Prostate gland (tissue), 2 donors: Measurements from ENCODE around the gene HLA-DRA.

ENCODE experiments used
- CTCF ChIP-seq, 4 experiments: fragments of 200-600 bp in 2 of 4; fragments of 450-650 bp in 2 of 4; sonication (generic) in 2 of 4; IDR thresholded peaks; 1 replicate in 3 of 4; 2 replicates in 1 of 4; pipeline ENCODE4 v1.5.1; 2016 to 2019; ENCODE audit warnings: antibody characterized with exemption in 4 of 4, mild to moderate bottlenecking in 2 of 4, moderate library complexity in 2 of 4
- POLR2A ChIP-seq: fragments of 450-650 bp; IDR thresholded peaks from one replicate; pipeline ENCODE4 v1.6.1; 2016; ENCODE audit warnings: antibody characterized with exemption, mild to moderate bottlenecking
- POLR2AphosphoS5 ChIP-seq: sonication (generic); formaldehyde crosslinking; IDR thresholded peaks from one replicate; pipeline ENCODE4 v1.6.1; 2017; ENCODE audit warnings: antibody characterized with exemption

DNA sequence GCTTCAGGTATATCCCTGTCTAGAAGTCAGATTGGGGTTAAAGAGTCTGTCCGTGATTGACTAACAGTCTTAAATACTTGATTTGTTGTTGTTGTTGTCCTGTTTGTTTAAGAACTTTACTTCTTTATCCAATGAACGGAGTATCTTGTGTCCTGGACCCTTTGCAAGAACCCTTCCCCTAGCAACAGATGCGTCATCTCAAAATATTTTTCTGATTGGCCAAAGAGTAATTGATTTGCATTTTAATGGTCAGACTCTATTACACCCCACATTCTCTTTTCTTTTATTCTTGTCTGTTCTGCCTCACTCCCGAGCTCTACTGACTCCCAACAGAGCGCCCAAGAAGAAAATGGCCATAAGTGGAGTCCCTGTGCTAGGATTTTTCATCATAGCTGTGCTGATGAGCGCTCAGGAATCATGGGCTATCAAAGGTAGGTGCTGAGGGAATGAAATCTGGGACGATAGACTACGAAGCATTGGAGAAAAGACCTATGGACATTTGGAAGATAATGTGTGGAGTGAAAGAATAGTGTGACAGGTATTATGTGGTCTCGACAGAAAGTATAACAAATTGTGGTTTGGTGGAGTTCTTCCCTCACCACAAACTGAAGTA lies at the start of gene HLA-DRA:
- TF ChIP-seq POLR2A = peak; percentile 31
- TF ChIP-seq POLR2AphosphoS5 = peak; percentile 61
- no peak for TF ChIP-seq CTCF (IDR thresholded peaks at IDR 0.05)
